Peyer's patch (tissue), 4 donors: ENCODE results near the gene ZBTB7C.

Experiments used
- CTCF ChIP-seq, 6 experiments: fragments of 450-650 bp in 4 of 6; fragments of 200-600 bp in 2 of 6; sonication (generic) in 1 of 6; IDR thresholded peaks; one replicate each; pipeline ENCODE4 v1.5.1; 2017 to 2019; ENCODE audit warnings: antibody characterized with exemption in 6 of 6, mild to moderate bottlenecking in 3 of 6, moderate library complexity in 1 of 6
- POLR2A ChIP-seq, 2 donors: fragments of 450-650 bp; IDR thresholded peaks; one replicate each; pipeline ENCODE4 v1.5.1; 2017; ENCODE audit warnings: antibody characterized with exemption in 2 of 2, mild to moderate bottlenecking in 2 of 2, moderate library complexity in 2 of 2

GRCh38 chr18:48119204-48119603 lies 290.0 kb downstream of the ZBTB7C start:
- TF ChIP-seq CTCF (IDR thresholded peaks at IDR 0.05): no peak
- no peak for TF ChIP-seq POLR2A (IDR thresholded peaks at IDR 0.05)
